K562 (cell line): ENCODE results near the gene BACE1. TPM values are rescaled to one million over a fixed set of nuclear protein-coding genes. Genes with fewer than 3 reads are reported as not detected.

Source experiments
- ARID2 ChIP-seq: fragments of 450-650 bp; IDR thresholded peaks from 2 replicates; pipeline ENCODE4 v1.6.1; 2017; ENCODE audit warnings: antibody characterized with exemption, mild to moderate bottlenecking
- ARID4B ChIP-seq: sonication (generic); formaldehyde crosslinking; IDR thresholded peaks from 2 replicates; pipeline ENCODE4 v1.8.0; 2022; ENCODE audit warnings: mild to moderate bottlenecking, missing genetic modification reagents
- MAX ChIP-seq: sonication (generic); formaldehyde crosslinking; IDR thresholded peaks from 2 replicates; pipeline ENCODE4 v1.9.0; 2022; ENCODE audit warnings: mild to moderate bottlenecking, missing genetic modification reagents
- MIER1 ChIP-seq: fragments of 450-650 bp; IDR thresholded peaks from 2 replicates; pipeline ENCODE4 v1.6.1; 2016; ENCODE audit warnings: antibody characterized with exemption, mild to moderate bottlenecking, low read depth
- RBM22 ChIP-seq: fragments of 200-400 bp; formaldehyde crosslinking; IDR thresholded peaks from 2 replicates; pipeline ENCODE4 v1.6.1; 2018; ENCODE audit warnings: low read length, low read depth; ENCODE audit not compliant: poor library complexity, severe bottlenecking
- polyA plus RNA-seq, 8 experiments: library from polyadenylated mRNA; depleted of rRNA in 4 of 8; stranded (reverse) in 5 of 8; unstranded in 3 of 8; fragments of >200 nt; fragmentation: Nextera tagmentation in 2 of 8; fragmentation: Illumina TruSeq in 1 of 8; extraction: Ambion mirVana in 2 of 8; extraction: Trizol in 1 of 8; gene quantifications; 2 replicates each; pipeline versions ENCODE4 v1.2.1 to v1.2.3, GENCODE V29; 2011 to 2014; ENCODE audit warnings: inconsistent platforms in 1 of 8, missing spikeins in 1 of 8
- total RNA-seq, 7 experiments: library from RNA; depleted of rRNA in 6 of 7; stranded (reverse); fragments of >200 nt in 6 of 7; fragmentation: Illumina TruSeq in 2 of 7; extraction: Trizol in 2 of 7; gene quantifications; 2 replicates each; pipeline versions ENCODE4 v1.2.1 to v1.2.3, GENCODE V29; 2011 to 2021; ENCODE audit warnings: low replicate concordance in 1 of 7

Gene BACE1
- total and polyA plus RNA-seq, 9 of the 15 experiments (the other 6 are each of a cell fraction or from before 2014, with no cell fraction given): 0.01 to 0.25 (median 0.16) TPM; not detected in 5

- TF ChIP-seq ARID4B (CRISPR knock-in tag): no peak
- TF ChIP-seq MIER1: no peak
- TF ChIP-seq ARID2: no peak
- TF ChIP-seq RBM22: no peak
- no peak for TF ChIP-seq MAX (CRISPR knock-in tag)
Measured at GRCh38 chr11:117332843-117333242, 16.8 kb upstream of the BACE1 start (continued).
